ENCODE results near the gene RHBDL1.
"Not testable (repeated sequence)": the region's sequence is repeated elsewhere in the genome, so short reads cannot be mapped to it uniquely, and the experiment has no call there.

Gene RHBDL1

DNA sequence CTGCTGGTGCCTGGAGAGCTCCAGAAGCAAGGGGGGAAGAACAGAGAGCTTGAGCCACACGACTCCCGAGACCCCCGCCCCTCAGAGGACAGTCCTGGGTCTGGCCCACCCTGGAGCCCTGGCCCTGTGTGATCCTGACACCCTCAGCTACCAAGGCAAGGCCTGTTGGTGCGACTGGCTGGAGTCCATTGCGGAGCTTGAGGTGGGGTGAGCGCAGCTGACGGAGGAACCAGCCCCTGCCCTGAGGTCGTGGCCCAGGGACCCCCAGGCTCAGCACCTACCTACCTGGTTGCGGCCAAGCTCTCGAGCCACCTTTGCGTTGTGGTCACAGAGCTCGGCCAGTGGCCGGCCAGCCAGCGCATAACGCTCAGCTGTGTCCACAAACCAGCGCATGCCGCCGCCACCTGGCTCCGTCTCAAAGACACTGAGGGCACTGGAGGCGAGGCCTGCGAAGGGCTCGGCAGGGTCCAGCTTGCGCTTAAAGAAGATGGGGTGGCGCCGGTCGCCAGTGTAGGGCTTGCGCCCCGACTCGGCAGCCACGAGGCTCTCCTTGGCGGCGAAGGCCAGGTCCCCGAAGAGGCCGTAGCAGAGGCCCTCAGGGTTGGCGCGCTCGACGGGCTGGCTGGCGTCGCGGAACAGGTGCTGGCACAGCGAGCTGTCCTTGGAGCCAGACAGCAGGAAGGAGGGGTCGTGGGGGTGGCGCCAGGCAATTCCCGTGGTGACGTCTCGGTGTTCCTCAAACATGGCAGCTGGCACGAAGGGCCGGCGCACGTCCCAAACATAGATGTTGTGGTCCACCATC lies 11.2 kb downstream of the RHBDL1 start:
- no peak for DNase-seq (ENCODE audit: low spot score)
- TF ChIP-seq, protein P1, sequence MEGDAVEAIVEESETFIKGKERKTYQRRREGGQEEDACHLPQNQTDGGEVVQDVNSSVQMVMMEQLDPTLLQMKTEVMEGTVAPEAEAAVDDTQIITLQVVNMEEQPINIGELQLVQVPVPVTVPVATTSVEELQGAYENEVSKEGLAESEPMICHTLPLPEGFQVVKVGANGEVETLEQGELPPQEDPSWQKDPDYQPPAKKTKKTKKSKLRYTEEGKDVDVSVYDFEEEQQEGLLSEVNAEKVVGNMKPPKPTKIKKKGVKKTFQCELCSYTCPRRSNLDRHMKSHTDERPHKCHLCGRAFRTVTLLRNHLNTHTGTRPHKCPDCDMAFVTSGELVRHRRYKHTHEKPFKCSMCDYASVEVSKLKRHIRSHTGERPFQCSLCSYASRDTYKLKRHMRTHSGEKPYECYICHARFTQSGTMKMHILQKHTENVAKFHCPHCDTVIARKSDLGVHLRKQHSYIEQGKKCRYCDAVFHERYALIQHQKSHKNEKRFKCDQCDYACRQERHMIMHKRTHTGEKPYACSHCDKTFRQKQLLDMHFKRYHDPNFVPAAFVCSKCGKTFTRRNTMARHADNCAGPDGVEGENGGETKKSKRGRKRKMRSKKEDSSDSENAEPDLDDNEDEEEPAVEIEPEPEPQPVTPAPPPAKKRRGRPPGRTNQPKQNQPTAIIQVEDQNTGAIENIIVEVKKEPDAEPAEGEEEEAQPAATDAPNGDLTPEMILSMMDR (IDR thresholded peaks at IDR 0.05; ENCODE audit: extremely low read depth, insufficient read depth, missing control alignments) = no peak
- in situ Hi-C loops (cut with MboI; ENCODE audit: low pct_unique_long_range_greater_than_20kb, low sequenced_read_pairs, unreplicated experiment) = no loop called here

DNA sequence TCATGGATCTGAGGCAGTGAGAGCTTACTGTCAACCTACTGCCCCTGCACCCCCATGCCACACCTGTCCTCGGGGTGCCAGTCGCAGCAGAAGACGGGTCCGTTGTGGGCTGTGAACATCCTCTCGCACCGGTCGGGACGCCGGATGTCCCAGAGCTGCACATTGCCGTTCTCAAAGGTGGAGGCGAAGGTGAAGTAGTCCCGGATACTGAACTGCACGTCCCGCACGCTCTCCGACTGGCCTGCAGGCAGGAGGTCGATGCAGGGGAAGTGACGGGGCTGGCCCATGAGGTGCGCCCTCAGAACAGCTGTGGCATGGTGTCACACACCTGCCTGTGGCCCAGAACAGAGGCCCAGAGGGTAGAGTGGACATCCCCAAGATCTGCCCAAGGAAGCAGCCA lies 12.0 kb downstream of the RHBDL1 start:
- in situ Hi-C loops (cut with MboI; ENCODE audit: low pct_unique_long_range_greater_than_20kb, low sequenced_read_pairs, unreplicated experiment) = no loop called here
- TF ChIP-seq, protein P1 (IDR thresholded peaks at IDR 0.05; ENCODE audit: extremely low read depth, insufficient read depth, missing control alignments) = no peak
- DNase-seq (ENCODE audit: low spot score) = no peak

DNA sequence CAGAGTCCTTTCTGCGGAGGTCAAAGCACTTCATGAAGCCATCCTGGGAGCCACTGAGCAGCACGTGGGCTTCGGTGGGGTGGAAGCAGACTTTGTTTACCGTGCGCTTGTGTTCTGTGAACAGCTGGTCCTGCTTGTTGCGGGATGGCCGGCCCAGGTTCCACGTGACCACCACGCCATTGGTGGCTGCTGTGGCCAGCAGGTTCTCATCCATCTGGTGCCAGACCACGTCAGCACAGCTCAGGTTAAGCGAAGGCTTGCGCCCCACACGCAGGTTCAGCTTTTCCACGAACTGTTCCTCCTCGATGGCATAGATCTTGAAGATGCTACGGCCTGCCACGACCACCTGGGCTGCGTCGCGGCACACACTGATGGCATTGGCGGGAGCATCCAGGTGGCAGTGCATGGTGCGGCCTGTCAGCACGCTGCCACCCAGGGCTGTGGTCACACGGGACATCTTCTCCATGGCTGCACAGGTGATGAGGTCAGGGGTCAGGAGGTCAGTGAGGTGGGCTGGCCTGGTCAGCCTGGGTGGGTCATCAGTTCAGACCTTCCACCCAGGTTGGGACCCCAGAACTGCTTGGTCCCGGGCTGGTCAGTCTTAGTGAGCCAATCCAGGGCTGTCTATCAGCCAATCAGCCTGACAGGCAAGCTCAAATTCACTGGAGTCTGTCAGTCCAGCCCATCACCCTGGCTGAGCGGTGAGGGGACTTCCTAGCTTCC lies 13.9 kb downstream of the RHBDL1 start:
- TF ChIP-seq, protein P1 (IDR thresholded peaks at IDR 0.05; ENCODE audit: extremely low read depth, insufficient read depth, missing control alignments) = no peak
- no peak for DNase-seq (ENCODE audit: low spot score)
- in situ Hi-C loops (cut with MboI; ENCODE audit: low pct_unique_long_range_greater_than_20kb, low sequenced_read_pairs, unreplicated experiment) = no loop called here

DNA sequence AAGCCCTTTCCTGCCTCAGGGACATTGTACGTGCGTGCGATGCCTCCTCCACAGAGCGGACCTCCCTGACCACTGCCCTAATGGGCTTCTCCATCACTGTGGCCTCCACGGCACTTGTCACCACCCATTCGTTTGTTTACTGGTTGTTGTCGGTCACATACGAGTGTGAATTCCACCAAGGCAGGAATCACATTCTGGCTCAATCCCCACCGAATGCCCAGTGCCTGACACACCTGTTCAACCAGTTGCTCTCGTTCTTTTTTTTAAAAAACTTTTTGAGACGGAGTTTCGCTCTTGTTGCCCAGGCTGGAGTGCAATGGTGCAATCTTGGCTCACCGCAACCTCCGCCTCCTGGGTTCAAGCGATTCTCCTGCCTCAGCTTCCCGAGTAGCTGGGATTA lies 15.8 kb downstream of the RHBDL1 start:
- DNase-seq (ENCODE audit: low spot score); in situ Hi-C loops (cut with MboI; ENCODE audit: low pct_unique_long_range_greater_than_20kb, low sequenced_read_pairs, unreplicated experiment): not testable (repeated sequence)

DNA sequence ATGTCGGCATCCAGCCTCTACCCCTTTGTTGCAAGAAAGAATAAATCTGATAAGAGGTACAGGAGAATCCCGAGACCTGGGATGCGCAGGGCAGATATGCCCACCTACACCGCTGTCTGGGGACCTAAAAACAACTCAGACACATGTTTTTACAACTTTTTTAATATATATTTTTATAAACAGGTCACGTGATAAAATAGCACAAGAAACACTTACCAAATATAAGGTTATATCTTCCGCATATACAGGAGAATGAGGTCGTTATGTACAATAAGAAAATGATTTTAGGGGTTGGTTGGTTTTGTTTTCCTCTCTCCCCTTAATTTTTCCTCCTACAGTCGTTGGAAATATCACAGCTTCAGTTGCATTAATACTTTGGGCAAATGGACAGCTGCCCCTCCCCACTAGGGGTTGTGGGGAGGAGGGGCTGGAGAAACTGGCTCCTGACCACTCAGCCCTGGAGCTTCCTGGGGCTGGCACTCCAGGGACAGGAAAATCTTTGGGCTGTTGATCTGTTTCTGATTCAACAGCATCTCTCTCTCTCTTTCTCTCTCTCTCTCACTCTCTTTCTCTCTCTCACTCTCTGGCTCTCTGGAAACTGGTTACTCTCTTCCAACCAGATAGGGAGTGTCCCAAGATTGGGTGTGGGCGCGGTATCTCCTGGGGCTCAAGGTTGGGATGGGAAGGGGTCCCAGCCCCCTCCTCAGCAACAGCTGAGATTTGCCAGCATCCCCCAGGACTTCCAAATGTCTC lies 17.1 kb downstream of the RHBDL1 start:
- TF ChIP-seq, protein P1 (IDR thresholded peaks at IDR 0.05; ENCODE audit: extremely low read depth, insufficient read depth, missing control alignments) = no peak
- in situ Hi-C loops (cut with MboI; ENCODE audit: low pct_unique_long_range_greater_than_20kb, low sequenced_read_pairs, unreplicated experiment) = no loop called here
- DNase-seq (ENCODE audit: low spot score) = no peak

DNA sequence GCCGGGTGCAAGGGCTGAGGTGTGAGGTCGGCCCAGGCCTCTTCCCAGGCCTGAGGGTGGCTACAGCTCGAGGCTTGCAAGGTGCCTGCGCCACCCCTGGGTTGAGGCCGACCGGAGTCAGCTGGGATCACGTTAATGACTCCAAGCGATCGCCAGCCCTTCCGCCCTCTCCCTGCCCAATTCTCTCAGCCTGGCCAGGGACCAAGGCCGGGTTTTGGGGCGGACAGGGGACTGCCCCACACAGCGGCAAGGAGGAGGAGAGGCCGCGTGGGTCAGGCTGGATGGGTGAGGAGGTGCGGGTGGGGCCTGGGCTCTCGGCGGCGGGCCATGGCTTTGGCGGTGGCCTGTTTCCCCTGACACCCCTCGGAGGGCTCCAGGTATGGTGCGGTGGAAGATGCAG lies 17.9 kb downstream of the RHBDL1 start:
- TF ChIP-seq, protein P1 (IDR thresholded peaks at IDR 0.05; ENCODE audit: extremely low read depth, insufficient read depth, missing control alignments) = no peak
- DNase-seq (ENCODE audit: low spot score) = no peak
- in situ Hi-C loops (cut with MboI; ENCODE audit: low pct_unique_long_range_greater_than_20kb, low sequenced_read_pairs, unreplicated experiment) = no loop called here

All from GM13977 (cell line).